AG04450 (cell line): ENCODE results near the gene CD300E. TPM values are rescaled to one million over a fixed set of nuclear protein-coding genes. Genes with fewer than 3 reads are reported as not detected.

Experiments used
- CTCF ChIA-PET: fragments of 300-600, 350-600 bp; formaldehyde crosslinking; extraction: SDS; loops from one replicate; lab custom pipeline; 2022; ENCODE audit warnings: antibody characterized with exemption, inconsistent platforms; lab: Charles Lee
- POLR2A ChIA-PET: fragments of 350-600 bp; formaldehyde crosslinking; extraction: SDS; loops from one replicate; lab custom pipeline; 2021; ENCODE audit warnings: antibody characterized with exemption, inconsistent platforms; lab: Yijun Ruan, JAX
- DNase-seq: peaks from one replicate; pipeline ENCODE4 v3.0.0-alpha.2; 2011; ENCODE audit warnings: low read depth, low spot score
- H3K27ac ChIP-seq: one replicate; pipeline ENCODE4 v1.5.1; 2012; ENCODE audit warnings: low read depth, low read length, control low read depth
- H3K27me3 ChIP-seq: one replicate; pipeline ENCODE4 v1.6.0; 2012; ENCODE audit warnings: low read length; ENCODE audit not compliant: control insufficient read depth, insufficient read depth
- H3K4me3 ChIP-seq: 2 replicates; pipeline ENCODE4 v1.5.1; 2011; ENCODE audit warnings: mild to moderate bottlenecking, low read depth, low read length, control low read depth
- H3K9me3 ChIP-seq: 2 replicates; pipeline ENCODE4 v1.5.1; 2012; ENCODE audit warnings: low read length; ENCODE audit not compliant: control insufficient read depth, insufficient read depth
- CTCF ChIP-seq: IDR thresholded peaks from 2 replicates; pipeline ENCODE4 v1.5.1; 2011; ENCODE audit warnings: low read depth, low read length, control low read depth, inconsistent platforms
- polyA plus RNA-seq: library from polyadenylated mRNA; depleted of rRNA; stranded (reverse); fragments of >200 nt; gene quantifications from 2 replicates; pipeline ENCODE4 v1.2.3, GENCODE V29; 2011

CD300E gene
- polyA plus RNA-seq, 1 experiment = not detected

- Histone ChIP-seq H3K27ac (no peak overlapping the region), H3K27me3 (no peaks in the 10 kb centered on the region), H3K9me3 (no peaks in the 10 kb centered on the region), H3K4me3 (no peak overlapping the region)
- ChIA-PET CTCF (no interaction called here), POLR2A (no interaction called here)
- no peak for TF ChIP-seq CTCF
- no peak for DNase-seq
These were observed 32.0 kb downstream of the CD300E start for GRCh38 chr17:74591503-74591902.

DNA sequence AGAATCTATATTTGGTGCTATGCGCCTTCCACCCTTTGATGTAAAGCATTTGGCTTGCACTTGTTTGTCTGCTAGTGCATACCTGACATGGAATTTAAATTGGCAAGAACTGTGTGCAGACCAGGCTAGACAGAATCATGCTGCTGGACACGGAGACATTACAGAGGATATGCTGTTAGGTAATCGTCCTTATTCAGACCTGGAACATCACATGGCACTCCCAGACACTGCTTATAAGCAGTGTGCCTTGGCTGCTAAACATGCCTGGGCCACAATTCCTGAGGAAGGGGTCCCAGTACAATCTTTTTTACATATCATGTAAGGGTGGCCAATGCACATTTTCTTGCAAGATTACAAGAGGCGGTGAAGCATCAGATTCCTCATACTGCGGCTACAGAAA lies 37.8 kb downstream of the CD300E start:
- POLR2A ChIA-PET = no interaction called here
- no peak for TF ChIP-seq CTCF
- CTCF ChIA-PET = no interaction called here

DNA sequence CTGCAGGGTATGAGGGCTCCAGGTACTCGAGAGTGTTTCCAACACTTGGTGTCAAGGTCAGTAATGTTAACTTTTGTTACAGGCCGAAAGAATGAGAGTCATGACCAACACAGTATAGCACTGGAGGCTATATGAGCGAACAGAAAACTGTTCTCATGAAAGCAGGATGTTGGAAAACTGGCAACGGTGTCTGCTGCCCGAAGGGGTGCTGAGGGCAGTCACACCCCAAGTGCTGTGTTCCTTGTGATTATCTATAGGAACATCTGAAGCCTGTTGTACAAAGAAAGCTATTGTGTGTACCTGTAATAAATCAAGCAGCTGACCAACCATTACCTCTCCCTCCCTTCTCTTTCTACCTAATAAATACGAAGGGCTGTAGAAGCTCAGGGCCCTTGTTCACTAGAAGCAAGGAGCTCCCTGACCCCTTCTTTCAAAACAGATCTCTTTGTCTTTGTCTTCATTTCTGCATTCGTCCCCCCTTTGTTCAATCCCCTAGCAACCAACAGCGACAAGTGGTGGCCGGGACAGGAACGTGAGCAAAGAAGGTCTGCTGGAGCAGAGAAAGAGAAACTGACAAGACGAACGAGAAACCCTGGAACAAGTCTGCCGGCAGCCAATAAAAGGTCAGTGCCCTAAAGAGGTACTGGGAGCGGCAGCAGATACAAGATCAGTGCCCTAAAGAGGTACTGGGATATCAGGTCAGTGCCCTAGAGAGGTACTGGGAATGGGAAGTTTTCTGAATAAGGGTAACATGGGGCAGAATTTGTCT lies 39.1 kb downstream of the CD300E start:
- ChIA-PET CTCF (no interaction called here), POLR2A (no interaction called here)
- Histone ChIP-seq H3K9me3 (peaks cover 22% of the 10 kb centered on the region), H3K27me3 (no peaks in the 10 kb centered on the region), H3K4me3 (no peak overlapping the region), H3K27ac (no peak overlapping the region)
- DNase-seq = no peak
- TF ChIP-seq CTCF = no peak

More for the DNA sequence above, 37.8 kb downstream of the CD300E start:
- no peak for DNase-seq
- Histone ChIP-seq H3K4me3 (no peak overlapping the region), H3K27me3 (no peaks in the 10 kb centered on the region), H3K27ac (no peak overlapping the region), H3K9me3 (peaks cover 15% of the 10 kb centered on the region)

GRCh38 chr17:74582633-74583032 lies 40.9 kb downstream of the CD300E start:
- no peak for DNase-seq
- no peak overlapping the region for H3K27ac ChIP-seq
- no peak overlapping the region for H3K4me3 ChIP-seq
- TF ChIP-seq CTCF = no peak
- H3K27me3 ChIP-seq = no peaks in the 10 kb centered on the region
- peaks cover 27% of the 10 kb centered on the region for H3K9me3 ChIP-seq
- ChIA-PET CTCF (no interaction called here), POLR2A (no interaction called here)

DNA sequence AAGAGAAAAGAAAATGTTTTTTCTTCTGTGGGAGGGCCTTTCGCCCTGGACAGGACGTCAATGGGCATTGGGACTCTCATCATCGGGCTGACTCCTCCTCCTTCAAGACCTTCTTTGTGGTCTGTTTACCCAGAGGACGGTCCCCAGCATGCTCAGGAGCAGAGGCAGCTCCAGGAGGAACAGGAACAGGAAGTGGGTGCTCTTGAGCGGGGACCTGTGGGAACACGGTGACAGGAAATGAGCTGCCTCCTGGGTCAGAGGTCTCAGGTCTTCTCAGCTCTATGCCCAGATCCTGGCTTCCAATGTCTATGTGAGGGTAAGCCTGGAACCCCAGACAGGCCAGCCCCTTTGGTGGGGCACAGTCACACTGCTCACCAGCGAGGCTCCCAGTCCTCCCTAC lies 43.6 kb downstream of the CD300E start:
- no peak overlapping the region for H3K4me3 ChIP-seq
- H3K27me3 ChIP-seq = no peaks in the 10 kb centered on the region
- no peak for TF ChIP-seq CTCF
- H3K27ac ChIP-seq = no peak overlapping the region
- ChIA-PET POLR2A (no interaction called here), CTCF (no interaction called here)
- peaks cover 27% of the 10 kb centered on the region for H3K9me3 ChIP-seq
- DNase-seq = no peak
